ENCODE results near the gene PDSS2.

PDSS2 gene

DNA sequence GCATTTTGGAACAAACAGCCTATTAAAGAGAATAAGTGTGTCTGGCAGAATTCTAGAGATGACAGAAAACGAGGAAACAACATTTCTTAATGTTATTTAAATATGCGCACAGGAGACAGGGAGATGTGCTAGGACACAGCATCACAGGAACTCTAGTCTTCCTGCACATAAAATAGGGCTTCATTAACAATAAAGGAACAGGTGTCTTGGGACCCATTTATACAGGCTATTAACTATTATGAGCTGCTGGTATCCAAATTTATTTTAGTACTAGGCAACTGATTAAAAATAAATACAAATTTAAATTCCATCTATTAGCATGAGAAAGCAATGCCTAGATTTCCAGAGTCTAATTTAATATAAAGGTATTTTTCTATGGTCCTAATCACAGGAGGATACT, 102.3 kb downstream of the PDSS2 start:
- no peak for DNase-seq

DNA sequence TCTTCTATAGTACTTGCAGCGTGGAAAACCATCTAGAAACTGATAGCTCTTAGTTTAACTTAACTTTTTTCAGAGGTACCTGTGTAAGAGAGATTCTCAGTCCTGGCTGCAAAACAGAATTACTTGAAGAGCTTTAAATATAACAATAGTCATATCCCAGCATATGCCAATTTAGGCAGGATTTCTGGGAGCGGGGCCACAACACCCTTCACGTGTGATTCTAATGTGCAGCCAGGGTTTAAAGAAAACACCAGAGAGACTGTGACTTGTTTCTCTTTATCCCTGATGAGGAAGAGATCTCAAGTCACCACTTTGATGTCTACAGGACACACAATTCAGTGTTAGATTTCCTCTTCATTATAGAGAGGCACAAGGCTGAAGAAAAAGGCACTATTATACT, 103.7 kb downstream of the PDSS2 start:
- DNase-seq: no peak

DNA sequence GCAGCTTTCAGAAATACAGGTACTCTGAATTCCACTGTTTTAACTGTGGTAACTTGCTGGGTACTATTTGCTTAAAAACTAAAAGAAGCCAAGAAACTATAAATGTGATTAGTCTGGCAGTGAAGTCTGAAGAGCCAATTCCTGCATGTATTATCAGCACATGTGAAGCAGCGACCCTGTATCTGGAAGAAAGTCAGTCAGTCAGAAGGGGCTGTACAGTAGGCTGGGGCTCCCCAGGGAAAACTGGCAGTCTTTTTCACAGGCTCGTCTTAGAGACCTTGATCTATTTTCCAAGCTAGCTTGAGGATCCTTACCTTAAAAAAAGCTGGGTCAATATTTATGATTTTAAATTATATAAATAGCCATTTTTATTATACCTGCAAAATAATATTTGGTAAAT, 104.9 kb downstream of the PDSS2 start:
- DNase-seq: no peak

DNA sequence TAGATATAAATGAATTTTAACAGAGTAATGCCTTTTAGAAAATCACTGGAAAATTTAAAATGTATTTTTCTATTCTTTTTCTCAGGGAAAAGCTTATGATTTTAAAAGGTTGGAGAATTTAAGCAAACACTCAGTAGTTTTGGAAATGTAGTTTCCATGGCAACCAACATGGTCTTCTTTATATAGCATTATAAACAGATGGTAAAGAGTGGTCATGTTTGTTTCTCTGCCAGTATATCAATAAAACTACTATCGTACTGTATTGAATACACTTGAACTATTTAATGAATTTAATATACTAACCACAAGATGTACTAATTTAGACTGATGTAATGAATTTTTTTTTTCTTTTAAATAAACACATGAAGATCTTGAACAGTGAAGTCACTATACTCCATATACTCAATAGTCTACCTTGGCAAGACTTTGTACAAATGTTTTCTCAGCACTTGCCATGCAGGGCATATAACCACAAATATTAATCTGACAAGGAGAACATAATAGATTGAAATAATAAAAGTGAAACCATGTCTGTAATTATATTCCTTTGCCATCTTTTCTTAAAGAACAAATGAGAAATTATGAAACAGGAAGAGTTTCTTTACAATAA, 105.5 kb downstream of the PDSS2 start:
- no peak for DNase-seq

DNA sequence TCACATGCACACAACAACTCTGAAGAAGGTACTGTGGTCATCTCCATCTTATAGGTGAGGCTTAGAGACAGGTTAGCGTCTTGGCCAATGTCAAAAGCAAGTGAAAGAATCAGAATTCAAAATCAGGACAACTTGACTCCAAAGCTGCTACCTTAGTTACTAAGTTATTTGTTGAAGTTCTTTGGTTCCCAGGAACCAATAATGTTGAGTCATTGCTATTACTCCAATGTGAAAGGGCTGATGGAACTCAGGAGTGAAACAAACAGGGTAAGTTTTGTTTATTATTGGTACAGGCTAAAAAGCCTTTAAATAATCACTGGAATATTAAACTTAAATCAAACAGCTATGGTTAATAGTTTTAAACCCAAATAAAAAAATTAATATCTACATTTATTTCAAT, 111.1 kb downstream of the PDSS2 start:
- no peak for DNase-seq

DNA sequence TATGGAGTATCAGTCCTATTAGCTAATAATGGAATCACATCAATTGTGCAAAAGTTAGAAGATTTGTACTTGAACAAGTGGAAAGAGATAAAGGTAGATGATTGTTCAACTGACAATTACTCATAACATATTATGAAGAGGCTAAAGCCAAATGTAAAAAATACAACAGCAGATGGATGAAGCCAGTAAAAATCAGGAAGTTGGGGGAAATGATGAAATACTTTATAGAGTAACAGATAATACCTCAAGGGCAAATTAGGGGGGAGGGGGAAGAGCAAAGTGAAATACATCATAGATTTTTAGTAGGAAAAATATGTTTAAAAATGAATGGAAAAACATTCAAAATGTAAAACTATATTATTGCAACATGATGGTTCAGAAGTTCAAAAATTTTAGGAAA, 114.0 kb downstream of the PDSS2 start:
- DNase-seq: no peak

DNA sequence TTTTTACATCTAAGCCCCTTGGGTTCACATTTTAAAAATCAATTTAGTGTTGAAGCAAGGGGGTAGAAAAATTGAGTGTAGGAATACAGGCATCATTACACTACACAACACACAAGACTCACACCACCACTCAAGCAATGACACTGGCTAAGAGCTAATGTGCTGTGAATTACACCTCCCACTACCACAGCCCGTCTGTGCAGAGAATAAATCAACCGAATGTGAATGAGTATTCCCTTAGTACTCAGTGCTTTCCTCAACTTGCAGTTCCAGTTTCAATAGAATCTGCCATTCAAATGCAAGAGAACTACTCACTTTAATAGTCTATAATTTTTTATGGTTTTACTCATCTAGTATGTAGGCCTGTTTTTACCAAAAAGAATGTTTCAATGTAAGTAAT, 114.4 kb downstream of the PDSS2 start:
- DNase-seq: no peak

DNA sequence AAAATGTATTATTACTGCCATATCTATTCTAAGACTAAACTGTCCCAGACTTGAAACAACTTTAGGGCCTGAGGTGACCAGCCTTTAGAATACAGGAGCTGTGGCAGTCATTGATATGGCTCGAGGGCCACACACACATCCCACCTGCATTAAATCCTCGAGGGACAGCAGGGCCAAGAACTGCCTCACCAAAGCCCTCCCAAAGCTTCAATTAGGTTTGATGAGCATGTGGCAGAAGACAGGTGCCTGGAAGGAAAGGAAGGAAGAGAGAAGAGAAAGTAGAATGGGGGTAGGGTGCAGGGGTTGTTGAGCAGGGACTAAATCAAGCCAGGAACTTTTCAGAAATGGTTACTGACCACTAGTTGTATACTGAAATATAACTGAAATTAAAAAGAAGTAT, 115.0 kb downstream of the PDSS2 start:
- no peak for DNase-seq

DNA sequence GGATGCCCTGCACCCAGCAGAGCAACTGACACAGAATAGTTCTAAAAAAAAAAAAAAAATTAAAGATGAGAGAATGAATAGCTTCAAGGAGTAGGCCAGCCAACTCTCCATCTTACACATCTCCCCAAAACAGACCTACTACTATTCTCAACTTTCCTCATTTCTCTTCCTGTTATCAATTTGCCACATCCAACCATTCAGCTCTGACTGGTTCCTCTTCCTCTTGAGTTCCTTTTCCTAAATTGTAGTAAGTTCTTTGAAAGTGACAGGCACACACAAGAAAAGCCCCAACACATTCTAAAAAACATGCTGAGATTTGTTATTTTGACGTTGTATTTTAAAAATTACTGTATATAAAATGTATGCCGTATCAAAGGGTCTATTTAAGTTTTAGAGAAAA, 117.2 kb downstream of the PDSS2 start:
- no peak for DNase-seq

DNA sequence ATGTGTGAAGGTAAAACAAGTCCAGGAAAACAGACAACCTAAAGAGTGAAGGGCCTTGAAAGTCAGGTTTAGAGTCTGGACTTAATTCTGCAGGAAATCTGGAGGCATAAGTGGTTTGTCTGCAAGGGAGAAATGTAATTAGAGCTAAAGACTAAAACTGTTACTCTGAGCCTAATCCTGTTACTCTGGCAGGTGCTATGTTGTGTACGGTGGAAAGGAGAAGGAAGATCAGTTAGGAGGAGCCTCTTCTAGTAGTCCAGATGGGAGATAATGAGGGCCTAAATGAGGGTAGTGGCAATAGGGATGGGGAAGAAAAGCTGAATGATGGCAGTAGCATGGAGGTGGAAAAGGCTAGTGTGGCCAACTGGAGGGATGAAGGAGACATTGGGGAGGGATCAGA, 118.5 kb downstream of the PDSS2 start:
- DNase-seq: no peak

DNA sequence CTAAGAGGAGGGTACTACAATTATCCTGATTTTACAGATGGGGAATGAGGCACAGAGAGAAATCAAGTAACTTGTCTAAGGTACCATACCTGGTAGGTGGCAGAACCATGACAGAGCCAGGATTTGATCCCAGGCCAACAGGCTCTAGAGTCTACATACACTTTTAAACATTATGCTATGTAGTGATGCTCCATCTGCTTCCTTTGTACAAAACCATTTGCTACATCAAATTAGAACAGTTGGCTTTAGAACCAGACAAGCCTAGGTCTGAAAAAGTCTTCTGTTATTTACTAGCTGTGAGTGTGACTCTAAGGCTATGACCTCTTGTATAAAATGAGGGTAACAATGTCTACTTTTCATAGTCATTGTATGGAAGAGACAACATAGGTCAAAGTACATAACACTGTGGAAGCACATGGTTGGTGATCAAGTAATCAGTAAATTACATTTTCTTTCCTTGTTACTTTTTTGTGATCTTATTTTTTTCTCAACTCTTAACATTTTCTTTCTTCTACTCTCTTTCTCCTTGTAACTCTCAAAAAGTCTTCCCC, 122.1 kb downstream of the PDSS2 start:
- no peak for DNase-seq

DNA sequence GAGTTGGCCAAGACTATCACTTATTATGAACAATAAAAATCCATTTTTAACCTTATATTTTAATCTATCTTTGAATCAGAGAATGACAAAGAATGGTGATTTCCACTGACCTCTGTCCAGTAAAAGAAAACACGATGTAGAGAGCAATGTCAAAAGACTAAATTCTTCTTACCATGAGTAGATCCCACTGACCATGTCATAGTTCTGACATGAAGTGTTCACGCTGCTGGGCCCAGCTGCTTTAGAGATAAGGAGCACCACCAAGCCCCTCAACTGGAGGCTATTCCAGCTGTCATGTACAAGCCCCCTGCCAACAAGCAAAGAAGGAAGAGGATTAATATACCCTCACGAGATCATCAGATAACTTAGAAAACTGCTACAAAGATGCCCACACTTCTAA, 125.3 kb downstream of the PDSS2 start:
- no peak for DNase-seq

DNA sequence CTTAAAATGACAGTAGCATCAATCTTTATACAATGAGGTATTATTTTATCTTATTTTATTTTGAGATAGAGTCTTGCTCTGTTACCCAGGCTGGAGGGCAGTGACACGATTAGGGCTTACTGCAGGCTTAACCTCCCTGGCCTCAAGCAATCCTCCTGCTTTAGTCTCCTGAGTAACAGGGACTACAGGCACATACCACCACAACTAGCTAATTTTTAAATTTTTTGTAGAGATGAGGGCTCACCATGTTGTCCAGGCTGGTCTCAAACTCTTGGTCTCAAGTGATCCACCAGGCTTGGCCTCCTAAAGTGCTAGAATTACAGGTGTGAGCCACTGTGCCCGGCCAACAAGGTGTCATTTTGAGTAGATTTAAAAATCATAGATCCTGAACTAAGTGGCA, 125.9 kb downstream of the PDSS2 start:
- no peak for DNase-seq

DNA sequence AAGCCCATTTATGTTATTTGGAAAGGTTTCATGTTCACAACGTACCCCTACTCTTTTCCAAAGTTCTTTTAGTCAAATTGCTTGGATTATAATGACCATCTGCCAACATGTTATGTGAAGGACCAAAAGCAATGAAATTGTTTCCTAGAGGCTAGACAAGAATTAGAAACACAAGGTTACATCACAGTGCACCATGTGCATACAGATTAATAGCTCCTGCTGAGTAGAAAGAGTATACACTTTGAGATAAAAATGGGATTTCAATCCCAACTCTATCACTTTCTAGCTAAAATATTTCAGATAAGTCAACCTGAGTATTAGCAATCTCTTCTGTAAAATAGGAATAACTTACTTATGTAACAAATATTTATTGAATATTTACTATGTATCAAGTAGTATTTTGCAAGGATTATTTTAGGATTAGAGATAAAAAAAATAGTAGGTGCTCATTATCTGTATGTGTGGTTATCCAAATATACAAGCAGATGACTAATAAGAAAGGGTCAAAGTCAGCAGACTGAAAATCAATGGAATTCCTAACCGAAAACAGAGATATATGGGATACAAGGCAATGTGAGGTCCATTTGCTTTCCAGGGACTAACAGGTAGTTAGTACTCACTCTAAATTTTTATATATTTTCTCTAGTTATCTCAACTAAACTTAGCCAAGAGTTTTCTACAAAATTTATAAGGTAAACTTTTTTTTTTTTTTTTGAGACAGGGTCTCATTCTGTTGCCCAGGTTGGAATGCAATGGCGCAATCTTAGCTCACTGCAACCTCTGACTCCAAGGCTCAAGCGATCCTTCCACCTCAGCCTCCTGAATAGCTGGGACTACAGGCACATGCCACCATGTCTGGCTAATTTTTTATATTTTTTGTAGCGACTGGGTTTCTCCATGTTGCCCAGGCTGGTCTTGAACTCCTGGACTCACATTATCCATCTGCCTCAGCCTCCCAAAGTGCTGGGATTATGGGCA, 127.7 kb downstream of the PDSS2 start:
- DNase-seq: no peak

DNA sequence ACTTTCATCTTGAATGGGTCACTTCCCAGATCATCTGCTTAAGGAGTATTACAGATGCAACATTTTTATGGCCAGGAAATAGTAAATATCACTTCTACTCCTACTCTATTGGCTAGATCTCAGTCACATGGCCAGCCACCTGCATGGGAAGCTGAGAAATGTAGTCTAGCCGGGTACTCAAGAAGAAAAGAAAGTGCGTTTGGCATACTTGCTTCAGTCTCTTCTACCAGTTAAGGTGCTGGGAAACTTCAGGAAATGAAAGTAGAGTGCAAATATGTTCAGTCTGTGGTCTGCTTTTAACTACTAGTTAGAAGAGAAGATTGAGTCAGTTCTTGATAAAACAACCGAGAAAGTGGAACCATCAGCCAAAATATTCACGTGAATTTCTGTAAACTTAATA, 129.2 kb downstream of the PDSS2 start:
- DNase-seq: peak; percentile 17

DNA sequence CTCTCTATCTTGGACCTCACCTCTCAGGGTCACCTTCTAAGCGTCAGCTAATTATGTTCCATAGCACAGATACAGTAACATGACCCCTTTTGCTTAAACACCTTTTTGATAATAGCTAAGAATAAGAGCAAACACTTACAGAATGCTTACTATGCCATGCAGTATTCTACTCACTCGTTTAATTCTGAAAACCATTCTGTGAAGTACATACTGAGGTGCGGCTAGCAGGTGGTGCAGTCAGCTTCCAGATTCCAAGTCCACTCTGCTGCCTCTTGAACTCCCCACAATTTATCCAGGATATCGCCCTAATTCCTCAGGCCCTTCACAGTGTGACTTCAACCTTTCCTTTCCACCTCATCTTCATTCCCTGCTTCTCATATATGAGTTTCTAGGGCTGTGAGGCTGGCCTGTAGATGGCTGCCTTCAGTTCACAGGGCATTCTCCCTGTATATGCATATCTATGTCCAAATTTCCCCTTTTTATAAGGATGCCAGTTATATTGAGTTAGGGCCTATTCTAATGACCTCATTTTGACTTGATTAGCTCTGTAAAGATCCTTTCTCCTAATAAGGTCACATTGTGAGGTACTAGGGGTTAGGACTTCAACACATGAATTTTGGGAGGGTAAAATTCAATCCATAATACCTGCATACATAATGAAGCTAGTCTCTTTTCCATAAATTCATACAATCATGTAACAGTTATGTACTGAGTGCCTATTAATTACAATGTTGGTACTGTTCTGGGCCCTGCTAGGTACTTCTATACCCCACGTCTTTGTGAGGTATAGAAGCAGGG, 130.1 kb downstream of the PDSS2 start:
- no peak for DNase-seq

DNA sequence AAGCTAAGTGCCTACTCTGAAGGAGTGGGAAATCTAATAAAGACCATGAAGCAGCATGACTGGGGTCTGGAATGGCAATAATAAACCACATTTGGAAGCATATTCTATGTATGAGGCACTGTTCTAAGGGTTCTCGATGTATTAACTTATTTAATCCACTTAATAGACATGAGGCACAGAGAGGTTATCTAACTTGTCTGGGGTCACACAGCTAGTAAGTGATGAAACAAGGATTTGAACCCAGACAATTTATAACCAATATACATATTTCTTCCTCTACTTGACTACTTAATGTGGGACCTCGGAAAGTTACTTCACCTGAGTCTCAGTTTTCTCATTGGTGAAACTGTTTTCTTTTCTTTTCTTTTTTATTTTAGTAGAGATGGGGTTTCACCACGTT, 131.3 kb downstream of the PDSS2 start:
- no peak for DNase-seq

DNA sequence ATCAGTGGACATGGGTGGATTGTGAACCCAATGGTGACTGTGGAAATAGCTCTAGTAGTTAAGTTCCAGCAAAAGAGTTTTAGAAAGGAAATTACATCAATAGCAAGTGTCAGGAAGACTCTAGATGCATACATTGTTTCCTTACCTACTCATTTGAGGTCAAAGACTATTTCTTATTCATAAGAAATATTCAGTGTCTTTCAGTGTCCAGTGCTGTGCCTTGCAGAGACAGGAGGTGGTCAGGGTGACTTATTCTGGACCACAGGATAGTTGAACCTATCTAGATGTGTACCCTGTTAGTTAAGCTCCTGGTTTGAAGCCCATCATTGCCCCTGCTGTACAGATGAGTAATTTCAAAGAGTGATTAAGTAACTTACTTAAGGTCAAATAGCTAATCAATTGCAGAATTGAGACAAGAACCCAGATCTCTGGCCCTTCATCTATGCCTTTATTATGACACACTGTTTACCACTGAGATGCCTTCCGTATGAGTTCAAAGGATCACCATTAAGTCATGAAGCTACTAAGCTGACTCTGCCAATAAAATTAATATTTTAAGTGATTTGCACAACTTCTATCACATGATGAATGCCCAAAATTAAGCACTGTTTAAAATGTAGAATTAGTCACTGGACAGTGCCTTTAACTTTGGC, 136.1 kb downstream of the PDSS2 start:
- no peak for DNase-seq

DNA sequence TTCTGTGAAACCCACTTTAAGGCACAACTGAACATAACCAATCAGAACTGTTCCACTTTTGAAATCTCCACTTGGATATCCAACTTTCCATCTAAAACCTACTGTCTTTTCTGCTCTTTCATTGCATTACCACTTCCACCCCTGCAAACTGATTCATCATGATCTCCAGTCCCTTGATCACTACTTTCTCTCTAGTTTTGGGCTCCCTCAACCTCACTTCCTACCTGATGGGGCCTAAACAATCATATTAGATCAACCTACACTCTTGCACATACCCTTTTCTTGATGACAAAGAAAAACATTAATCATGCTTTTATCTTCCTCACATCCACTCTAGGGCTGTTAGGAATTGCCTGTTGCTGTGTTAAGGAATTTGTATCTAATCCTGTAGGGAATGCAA, 137.6 kb downstream of the PDSS2 start:
- DNase-seq: no peak

DNA sequence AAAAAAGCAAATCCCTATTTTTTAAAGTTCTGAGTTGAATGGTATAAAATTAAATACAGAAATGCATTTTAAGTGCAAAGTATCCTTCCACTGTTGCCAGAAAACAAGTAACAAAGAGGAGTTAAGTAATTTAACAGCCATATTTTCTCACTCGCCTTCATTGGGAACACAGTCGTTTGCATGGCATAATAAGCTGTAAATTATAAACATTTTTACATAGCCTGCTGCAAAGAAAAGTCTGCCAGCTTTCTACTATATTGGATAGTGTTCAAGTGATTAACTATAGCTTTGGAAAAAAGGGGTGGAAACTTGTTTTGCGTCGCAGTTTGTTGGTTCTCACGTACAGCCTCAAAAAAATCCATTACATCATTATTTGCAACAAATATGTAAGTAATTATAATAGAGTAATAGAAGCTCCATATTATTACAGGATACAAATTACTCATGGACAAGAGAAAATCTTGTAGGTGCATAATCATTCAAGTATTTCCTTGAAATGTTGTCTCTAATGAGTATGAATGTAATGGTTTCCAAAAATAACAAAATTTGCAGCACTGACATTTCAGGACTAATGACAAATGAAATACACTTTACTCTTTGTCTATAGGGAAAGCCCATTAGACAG, 139.3 kb downstream of the PDSS2 start:
- no peak for DNase-seq

DNA sequence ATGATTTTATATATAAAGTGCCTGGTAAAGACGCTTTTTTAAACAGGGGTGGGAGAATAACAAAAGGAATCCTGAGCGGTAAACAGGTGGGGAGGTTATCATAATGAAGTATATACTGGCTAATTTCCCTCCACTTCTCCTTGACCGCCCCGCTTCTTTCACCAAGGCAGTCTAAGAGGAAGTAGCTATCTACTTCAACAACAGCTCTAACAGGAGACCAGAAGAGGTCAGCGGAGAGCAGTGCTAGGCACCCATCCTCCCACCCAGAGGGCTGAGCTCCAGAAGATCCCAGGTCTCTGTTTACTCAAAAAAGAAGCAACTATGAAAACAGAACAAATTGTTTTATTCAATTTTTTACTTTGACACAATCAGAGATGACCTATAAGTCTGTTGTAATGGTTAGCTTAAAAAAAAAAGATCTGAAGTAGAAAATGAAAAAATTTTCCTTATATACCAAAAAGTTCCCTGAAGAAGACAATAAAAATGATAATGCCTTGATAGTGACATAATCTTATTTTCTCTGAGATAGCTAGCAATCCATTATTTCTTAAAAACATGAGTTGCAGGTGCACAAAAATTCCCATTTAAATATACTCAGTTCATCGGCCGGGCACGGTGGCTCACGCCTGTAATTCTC, 141.1 kb downstream of the PDSS2 start:
- DNase-seq: peak; percentile 28

DNA sequence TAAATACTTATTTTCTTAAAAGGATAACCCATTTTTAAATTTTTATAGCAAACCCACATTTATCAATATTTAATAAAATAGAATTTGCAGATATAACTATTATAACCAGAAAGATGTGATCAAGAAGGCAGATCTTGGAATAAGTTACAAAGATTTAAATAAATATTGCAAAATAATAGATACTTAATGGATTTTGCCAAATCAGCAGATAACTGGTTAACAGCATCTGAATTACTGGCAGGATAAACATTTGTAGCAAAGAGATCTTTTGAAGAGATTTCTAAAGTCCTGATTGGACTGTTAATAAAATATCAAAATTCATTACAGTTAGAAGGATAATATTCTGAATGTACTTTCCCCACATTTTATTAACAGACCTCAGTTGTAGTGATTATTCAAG, 144.2 kb downstream of the PDSS2 start:
- DNase-seq: no peak

Measured in stimulated activated CD4-positive, alpha-beta T cell treated with anti-CD3 and anti-CD28 coated beads, Interleukin-1b, Interleukin-23, amount 100 ng/mL, for 48 hours (primary cell).